ENCODE results near the gene ST6GALNAC3. TPM values are rescaled to one million over a fixed set of nuclear protein-coding genes. Genes with fewer than 3 reads are reported as not detected.

The ST6GALNAC3 gene
- total RNA-seq, 1 donor from 2014 or later: 7.3 TPM

- TF ChIP-seq, protein P1, sequence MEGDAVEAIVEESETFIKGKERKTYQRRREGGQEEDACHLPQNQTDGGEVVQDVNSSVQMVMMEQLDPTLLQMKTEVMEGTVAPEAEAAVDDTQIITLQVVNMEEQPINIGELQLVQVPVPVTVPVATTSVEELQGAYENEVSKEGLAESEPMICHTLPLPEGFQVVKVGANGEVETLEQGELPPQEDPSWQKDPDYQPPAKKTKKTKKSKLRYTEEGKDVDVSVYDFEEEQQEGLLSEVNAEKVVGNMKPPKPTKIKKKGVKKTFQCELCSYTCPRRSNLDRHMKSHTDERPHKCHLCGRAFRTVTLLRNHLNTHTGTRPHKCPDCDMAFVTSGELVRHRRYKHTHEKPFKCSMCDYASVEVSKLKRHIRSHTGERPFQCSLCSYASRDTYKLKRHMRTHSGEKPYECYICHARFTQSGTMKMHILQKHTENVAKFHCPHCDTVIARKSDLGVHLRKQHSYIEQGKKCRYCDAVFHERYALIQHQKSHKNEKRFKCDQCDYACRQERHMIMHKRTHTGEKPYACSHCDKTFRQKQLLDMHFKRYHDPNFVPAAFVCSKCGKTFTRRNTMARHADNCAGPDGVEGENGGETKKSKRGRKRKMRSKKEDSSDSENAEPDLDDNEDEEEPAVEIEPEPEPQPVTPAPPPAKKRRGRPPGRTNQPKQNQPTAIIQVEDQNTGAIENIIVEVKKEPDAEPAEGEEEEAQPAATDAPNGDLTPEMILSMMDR (IDR thresholded peaks at IDR 0.05): no peak
- peaks cover 21% of the 10 kb centered on the region for H3K4me1 Mint-ChIP-seq (ENCODE audit: unreplicated experiment)
- H3K27me3 Mint-ChIP-seq (ENCODE audit: unreplicated experiment): peaks cover 2% of the 10 kb centered on the region
- no peak overlapping the region for H3K27ac Mint-ChIP-seq (ENCODE audit: unreplicated experiment)
- no peaks in the 10 kb centered on the region for H3K9me3 Mint-ChIP-seq (ENCODE audit: unreplicated experiment)
- DNase-seq (ENCODE audit: extremely low spot score, unreplicated experiment): no peak
- no peak overlapping the region for H3K4me3 Mint-ChIP-seq (ENCODE audit: unreplicated experiment)
- H3K36me3 Mint-ChIP-seq (ENCODE audit: unreplicated experiment): no peaks in the 10 kb centered on the region
These were observed 268.8 kb downstream of the ST6GALNAC3 start for GRCh38 chr1:76343356-76343755.

GRCh38 chr1:76351655-76352054 lies 277.1 kb downstream of the ST6GALNAC3 start:
- TF ChIP-seq, protein P1 (IDR thresholded peaks at IDR 0.05): no peak
- Mint-ChIP-seq H3K27ac (ENCODE audit: unreplicated experiment) (no peak overlapping the region), H3K4me1 (ENCODE audit: unreplicated experiment) (no peaks in the 10 kb centered on the region), H3K4me3 (ENCODE audit: unreplicated experiment) (no peak overlapping the region), H3K36me3 (ENCODE audit: unreplicated experiment) (no peaks in the 10 kb centered on the region), H3K9me3 (ENCODE audit: unreplicated experiment) (no peaks in the 10 kb centered on the region), H3K27me3 (ENCODE audit: unreplicated experiment) (peaks cover 2% of the 10 kb centered on the region)
- DNase-seq (ENCODE audit: extremely low spot score, unreplicated experiment): no peak

- H3K4me1 Mint-ChIP-seq (ENCODE audit: unreplicated experiment): no peaks in the 10 kb centered on the region
- TF ChIP-seq, protein P1 (IDR thresholded peaks at IDR 0.05): no peak
- no peaks in the 10 kb centered on the region for H3K9me3 Mint-ChIP-seq (ENCODE audit: unreplicated experiment)
- H3K36me3 Mint-ChIP-seq (ENCODE audit: unreplicated experiment): no peaks in the 10 kb centered on the region
- H3K4me3 Mint-ChIP-seq (ENCODE audit: unreplicated experiment): no peak overlapping the region
- DNase-seq (ENCODE audit: extremely low spot score, unreplicated experiment): no peak
- no peak overlapping the region for H3K27ac Mint-ChIP-seq (ENCODE audit: unreplicated experiment)
- peaks cover 2% of the 10 kb centered on the region for H3K27me3 Mint-ChIP-seq (ENCODE audit: unreplicated experiment)
These were observed 278.3 kb downstream of the ST6GALNAC3 start for GRCh38 chr1:76352741-76353435.

- no peak for DNase-seq (ENCODE audit: extremely low spot score, unreplicated experiment)
- H3K27ac Mint-ChIP-seq (ENCODE audit: unreplicated experiment): no peak overlapping the region
- no peaks in the 10 kb centered on the region for H3K27me3 Mint-ChIP-seq (ENCODE audit: unreplicated experiment)
- no peaks in the 10 kb centered on the region for H3K4me1 Mint-ChIP-seq (ENCODE audit: unreplicated experiment)
- no peak overlapping the region for H3K4me3 Mint-ChIP-seq (ENCODE audit: unreplicated experiment)
- no peaks in the 10 kb centered on the region for H3K36me3 Mint-ChIP-seq (ENCODE audit: unreplicated experiment)
- TF ChIP-seq, protein P1 (IDR thresholded peaks at IDR 0.05): no peak
- H3K9me3 Mint-ChIP-seq (ENCODE audit: unreplicated experiment): no peaks in the 10 kb centered on the region
These were observed 279.7 kb downstream of the ST6GALNAC3 start for GRCh38 chr1:76354236-76354635.

DNA sequence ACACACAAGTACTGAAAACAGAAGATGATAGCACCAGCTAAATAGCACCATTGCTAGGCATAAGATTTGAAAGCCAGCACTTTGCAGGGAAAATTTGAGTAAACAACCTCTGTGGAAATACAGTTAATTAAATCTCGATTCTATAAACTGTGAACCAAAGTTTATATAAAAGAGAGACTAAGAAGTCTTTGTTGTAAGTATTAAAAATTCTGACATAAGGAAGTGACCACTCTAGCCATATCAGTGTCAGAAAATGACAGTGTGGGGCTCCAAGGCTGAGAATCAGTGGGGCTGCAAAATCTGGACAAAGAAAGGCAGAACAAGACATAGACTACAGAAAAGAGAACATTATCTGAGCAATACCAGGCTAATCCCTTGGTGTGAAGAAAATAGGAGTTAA lies 292.2 kb downstream of the ST6GALNAC3 start:
- Mint-ChIP-seq H3K27me3 (ENCODE audit: unreplicated experiment) (no peaks in the 10 kb centered on the region), H3K9me3 (ENCODE audit: unreplicated experiment) (no peaks in the 10 kb centered on the region), H3K4me3 (ENCODE audit: unreplicated experiment) (no peak overlapping the region), H3K4me1 (ENCODE audit: unreplicated experiment) (peaks cover 6% of the 10 kb centered on the region), H3K36me3 (ENCODE audit: unreplicated experiment) (no peaks in the 10 kb centered on the region), H3K27ac (ENCODE audit: unreplicated experiment) (no peak overlapping the region)
- TF ChIP-seq, protein P1 (IDR thresholded peaks at IDR 0.05): no peak
- DNase-seq (ENCODE audit: extremely low spot score, unreplicated experiment): no peak
